H1 (cell line): ENCODE measurements around the gene SAPCD1. TPM values are rescaled to one million over a fixed set of nuclear protein-coding genes. Genes with fewer than 3 reads are reported as not detected.

Experiments used
- CTCF ChIA-PET: fragments of 300-600 bp; sonication (Branson Sonifier 250); formaldehyde crosslinking; loops from one replicate; lab custom pipeline; 2021; ENCODE audit not compliant: partially characterized antibody; lab: Charles Lee
- POLR2A ChIA-PET: fragments of 300-600 bp; sonication (Branson Sonifier 250); formaldehyde crosslinking; loops from one replicate; lab custom pipeline; 2021; ENCODE audit warnings: inconsistent platforms; ENCODE audit not compliant: partially characterized antibody; lab: Charles Lee
- DNase-seq, 2 experiments: peaks; one replicate each; pipeline versions ENCODE4 v3.0.0 to v3.0.0-alpha.2; 2010 to 2022; ENCODE audit warnings: low spot score in 2 of 2, low read depth in 1 of 2, mixed read lengths in 1 of 2
- FAIRE-seq: peaks from 2 replicates; lab custom pipeline; 2011; peaks lifted over from hg19 to GRCh38; lab: Jason Lieb, UNC
- H2AFZ ChIP-seq: 2 replicates; pipeline ENCODE4 v1.8.1; 2012; ENCODE audit warnings: low read length, inconsistent platforms
- H2AK5ac ChIP-seq: 2 replicates; pipeline ENCODE4 v1.6.1; 2013; ENCODE audit warnings: low read depth, low read length
- H2BK120ac ChIP-seq: replicated peaks from 2 replicates; pipeline ENCODE3; 2013; ENCODE audit warnings: low read depth, low read length, inconsistent platforms
- H2BK12ac ChIP-seq: 2 replicates; pipeline ENCODE4 v1.6.1; 2013; ENCODE audit warnings: low read depth, low read length
- H2BK15ac ChIP-seq: 2 replicates; pipeline ENCODE4 v1.6.1; 2013; ENCODE audit warnings: low read length
- H2BK20ac ChIP-seq: 2 replicates; pipeline ENCODE4 v1.6.1; 2013; ENCODE audit warnings: low read length
- H2BK5ac ChIP-seq: 2 replicates; pipeline ENCODE4 v1.6.1; 2013; ENCODE audit warnings: low read depth, low read length
- H3K14ac ChIP-seq: 2 replicates; pipeline ENCODE4 v1.6.1; 2013; ENCODE audit warnings: inconsistent platforms; ENCODE audit not compliant: insufficient read length
- H3K18ac ChIP-seq: 2 replicates; pipeline ENCODE4 v1.6.1; 2013; ENCODE audit warnings: low read length; ENCODE audit errors: extremely low read depth
- H3K23ac ChIP-seq: 2 replicates; pipeline ENCODE4 v1.6.1; 2013; ENCODE audit warnings: inconsistent platforms; ENCODE audit not compliant: insufficient read length
- H3K23me2 ChIP-seq: 2 replicates; pipeline ENCODE4 v1.6.1; 2013; ENCODE audit warnings: low read depth, low read length
- H3K27ac ChIP-seq: 2 replicates; pipeline ENCODE4 v1.6.1; 2011; ENCODE audit warnings: low read depth, low read length, inconsistent platforms
- H3K27me3 ChIP-seq, 4 experiments: replicated peaks in 1 of 4; 1 replicate in 1 of 4; 2 replicates in 3 of 4; pipeline versions ENCODE4 v1.6.1 to v1.8.1; 2011 to 2013; ENCODE audit warnings: low read length in 3 of 4, mild to moderate bottlenecking in 3 of 4, inconsistent platforms in 2 of 4, mixed read lengths in 2 of 4, moderate library complexity in 1 of 4; ENCODE audit not compliant: control insufficient read depth in 3 of 4, insufficient read depth in 3 of 4; ENCODE audit errors: extremely low read depth in 1 of 4
- H3K36me3 ChIP-seq, 4 experiments: 2 replicates each; pipeline versions ENCODE4 v1.6.1 to v1.8.1; 2011 to 2013; ENCODE audit warnings: mild to moderate bottlenecking in 4 of 4, low read length in 3 of 4, moderate library complexity in 2 of 4, control low read depth in 1 of 4, inconsistent platforms in 1 of 4; ENCODE audit not compliant: insufficient read depth in 4 of 4, control insufficient read depth in 2 of 4
- H3K4ac ChIP-seq: replicated peaks from 2 replicates; pipeline ENCODE3; 2013; ENCODE audit warnings: low read length, low read depth, mixed read lengths, inconsistent platforms; ENCODE audit not compliant: insufficient read length
- H3K4me1 ChIP-seq, 4 experiments: replicated peaks in 1 of 4; 1 replicate in 1 of 4; 2 replicates in 3 of 4; pipeline versions ENCODE4 v1.6.1 to v1.8.1; 2011 to 2013; ENCODE audit warnings: low read length in 3 of 4, inconsistent platforms in 2 of 4, mixed read lengths in 1 of 4; ENCODE audit not compliant: insufficient read depth in 4 of 4, control insufficient read depth in 3 of 4
- H3K4me2 ChIP-seq, 2 experiments: 2 replicates each; pipeline versions ENCODE4 v1.6.1 to v1.8.1; 2011 to 2013; ENCODE audit warnings: low read depth in 2 of 2, low read length in 2 of 2, control low read depth in 1 of 2, inconsistent platforms in 1 of 2, mild to moderate bottlenecking in 1 of 2; ENCODE audit not compliant: insufficient read depth in 1 of 2
- H3K4me3 ChIP-seq, 4 experiments: fragments of 200-600, 300-600 bp in 1 of 4; sonication (generic), shearing (Covaris generic), sonication (Bioruptor Twin) in 1 of 4; 2 replicates each; pipeline versions ENCODE4 v1.5.1 to v1.8.1; 2011 to 2016; ENCODE audit warnings: low read length in 4 of 4, low read depth in 3 of 4, control low read depth in 2 of 4, inconsistent platforms in 2 of 4, mild to moderate bottlenecking in 2 of 4, mixed read lengths in 1 of 4, moderate library complexity in 1 of 4; ENCODE audit not compliant: insufficient read depth in 2 of 4; ENCODE audit errors: extremely low read depth in 1 of 4
- H3K56ac ChIP-seq: replicated peaks from 2 replicates; pipeline ENCODE3; 2013; ENCODE audit warnings: low read depth, mild to moderate bottlenecking, mixed read lengths, low read length, inconsistent platforms; ENCODE audit not compliant: insufficient read length
- H3K79me1 ChIP-seq: 2 replicates; pipeline ENCODE4 v1.6.1; 2013; ENCODE audit warnings: low read depth, low read length, control low read depth
- H3K79me2 ChIP-seq, 2 experiments: 2 replicates each; pipeline versions ENCODE4 v1.6.1 to v1.8.1; 2012 to 2013; ENCODE audit warnings: low read length in 2 of 2, mild to moderate bottlenecking in 2 of 2, inconsistent platforms in 1 of 2; ENCODE audit not compliant: insufficient read depth in 2 of 2, control insufficient read depth in 1 of 2
- H3K9ac ChIP-seq, 4 experiments: replicated peaks in 1 of 4; 1 replicate in 1 of 4; 2 replicates in 3 of 4; pipeline versions ENCODE4 v1.6.1 to v1.8.1; 2011 to 2013; ENCODE audit warnings: low read depth in 3 of 4, low read length in 3 of 4, control low read depth in 2 of 4, mild to moderate bottlenecking in 2 of 4, moderate library complexity in 2 of 4, inconsistent platforms in 1 of 4; ENCODE audit errors: extremely low read depth in 1 of 4
- H3K9me3 ChIP-seq, 2 experiments: 2 replicates each; pipeline versions ENCODE4 v1.6.1 to v1.8.1; 2012 to 2013; ENCODE audit warnings: mild to moderate bottlenecking in 2 of 2, moderate library complexity in 2 of 2, control low read depth in 1 of 2, inconsistent platforms in 1 of 2, low read depth in 1 of 2, low read length in 1 of 2, mixed read lengths in 1 of 2; ENCODE audit not compliant: insufficient read depth in 2 of 2
- H4K20me1 ChIP-seq, 2 experiments: replicated peaks in 1 of 2; 2 replicates each; pipeline versions ENCODE3 to v1.8.1; 2011 to 2013; ENCODE audit warnings: inconsistent platforms in 2 of 2, low read length in 2 of 2, mild to moderate bottlenecking in 1 of 2; ENCODE audit not compliant: insufficient read depth in 2 of 2, control insufficient read depth in 1 of 2
- H4K5ac ChIP-seq: 2 replicates; pipeline ENCODE4 v1.6.1; 2013; ENCODE audit warnings: low read length, low read depth, mixed read lengths, inconsistent platforms; ENCODE audit not compliant: insufficient read length
- H4K8ac ChIP-seq: 2 replicates; pipeline ENCODE4 v1.8.0; 2013; ENCODE audit warnings: mild to moderate bottlenecking, moderate library complexity, low read length, inconsistent platforms; ENCODE audit not compliant: insufficient read depth; ENCODE audit errors: extremely low read depth
- H4K91ac ChIP-seq: replicated peaks from 2 replicates; pipeline ENCODE3; 2013; ENCODE audit warnings: low read length, mixed read lengths, inconsistent platforms; ENCODE audit not compliant: insufficient read length
- CHD1 ChIP-seq: IDR thresholded peaks from 2 replicates; pipeline ENCODE4 v1.6.1; 2012; ENCODE audit warnings: low read depth, low read length, improper control_type of control experiment
- CTCF ChIP-seq, 3 experiments: IDR thresholded peaks; 1 replicate in 2 of 3; 2 replicates in 1 of 3; pipeline versions ENCODE4 v1.5.1 to v1.6.1; 2011; ENCODE audit warnings: low read length in 3 of 3, mild to moderate bottlenecking in 3 of 3, inconsistent platforms in 2 of 3, low read depth in 1 of 3, moderate library complexity in 1 of 3; ENCODE audit not compliant: insufficient read depth in 1 of 3; ENCODE audit errors: control extremely low read depth in 1 of 3
- KDM1A ChIP-seq: fragments of 200-600, 300-600 bp; sonication (generic); IDR thresholded peaks from 2 replicates; pipeline ENCODE4 v1.7.1; 2016; ENCODE audit warnings: mild to moderate bottlenecking, low read length, borderline replicate concordance
- NANOG ChIP-seq: IDR thresholded peaks from 2 replicates; pipeline ENCODE4 v1.6.1; 2011; ENCODE audit warnings: low read length, low read depth, mild to moderate bottlenecking, inconsistent platforms; ENCODE audit not compliant: insufficient read depth, poor library complexity, severe bottlenecking
- RXRA ChIP-seq: IDR thresholded peaks from 2 replicates; pipeline ENCODE4 v1.6.1; 2011; ENCODE audit warnings: low read depth, mild to moderate bottlenecking, low read length, moderate library complexity; ENCODE audit not compliant: insufficient read depth
- TAF7 ChIP-seq: optimal IDR thresholded peaks from 2 replicates; pipeline ENCODE3; 2011; ENCODE audit warnings: low read depth, mild to moderate bottlenecking, inconsistent platforms, low read length, moderate library complexity, borderline replicate concordance
- ZNF274 ChIP-seq: IDR thresholded peaks from 2 replicates; pipeline ENCODE4 v1.7.0; 2012; ENCODE audit warnings: low read length, borderline replicate concordance; ENCODE audit errors: extremely low read depth
- WGBS, 2 experiments: shearing (Covaris generic) in 1 of 2; methylation state at CpG; one replicate each; pipeline versions ENCODE4 v1.1.6 to v1.1.7; 2013 to 2015; ENCODE audit warnings: low lambda C conversion rate in 2 of 2, mixed read lengths in 2 of 2, inconsistent platforms in 1 of 2, low coverage in 1 of 2, missing lambda C conversion rate in 1 of 2; ENCODE audit not compliant: insufficient replicate concordance in 2 of 2, insufficient coverage in 1 of 2, insufficient read length in 1 of 2; ENCODE audit errors: extremely low coverage in 1 of 2, missing lambda C conversion rate in 1 of 2; 5-methylcytosine and 5-hydroxymethylcytosine counted together
- polyA plus RNA-seq, 7 experiments: library from polyadenylated mRNA; depleted of rRNA in 3 of 7; stranded (reverse) in 5 of 7; unstranded in 2 of 7; fragments of >200 nt in 5 of 7; fragments of 200-250 nt in 2 of 7; gene quantifications; 1 replicate in 5 of 7; 2 replicates in 1 of 7; 4 replicates in 1 of 7; pipeline versions ENCODE4 v1.2.1 to v1.2.3, GENCODE V29; 2011 to 2013; ENCODE audit warnings: missing spikeins in 2 of 7, mixed read lengths in 2 of 7
- total RNA-seq: library from RNA; stranded (reverse); fragmentation: NEBNext Ultra II Directional; extraction: Animal tissue kit (Norgen Biotek cat#: 25700); gene quantifications from 2 replicates; pipeline ENCODE4 v1.2.1, GENCODE V29; 2021
- TF ChIP-seq, protein P1 (sequence below): IDR thresholded peaks from 2 replicates; pipeline ENCODE4 v1.6.1; 2012; ENCODE audit warnings: low read length, inconsistent platforms

SAPCD1 gene
- total and polyA plus RNA-seq, 2 of the 8 experiments (the other 6 are each of a cell fraction or from before 2014, with no cell fraction given): 3.1 to 5.9 TPM

DNA sequence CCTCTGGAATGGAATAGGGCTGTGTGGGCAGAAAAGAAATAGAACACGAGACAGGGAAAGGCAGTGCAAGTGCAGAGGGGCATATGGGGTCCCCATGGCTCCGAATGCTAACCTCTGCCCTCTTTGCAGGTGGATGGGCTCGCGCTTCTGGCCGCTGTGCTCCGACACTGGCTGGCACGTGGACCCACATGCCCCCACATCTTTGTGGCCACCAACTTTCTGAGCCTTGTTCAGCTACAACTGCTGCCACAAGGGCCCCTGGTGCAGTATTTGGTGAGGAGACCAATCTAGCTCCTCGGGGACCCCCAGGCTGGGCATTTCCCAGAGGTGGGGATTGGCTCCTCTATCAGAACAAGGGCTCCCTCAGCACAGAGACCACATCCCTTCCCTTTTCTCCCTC is 1.1 kb upstream of the SAPCD1 start:
- Histone ChIP-seq H3K27me3 (no peaks in the 10 kb centered on the region), H3K9ac (no peak overlapping the region), H3K27ac (no peak overlapping the region), H4K91ac (no peak overlapping the region), H2AK5ac (no peak overlapping the region), H3K79me1 (no peaks in the 10 kb centered on the region), H3K9me3 (no peaks in the 10 kb centered on the region), H2AFZ (no peak overlapping the region), H2BK12ac (no peak overlapping the region), H3K14ac (no peak overlapping the region), H2BK120ac (no peak overlapping the region), H4K20me1 (no peaks in the 10 kb centered on the region), H2BK20ac (no peak overlapping the region), H2BK15ac (no peak overlapping the region), H4K5ac (no peak overlapping the region), H2BK5ac (no peak overlapping the region), H3K36me3 (peaks cover 0 to 16% (median 1%) of the 10 kb centered on the region in 4 experiments; a peak in 3 of 8 replicates), H3K56ac (no peak overlapping the region), H3K23me2 (no peaks in the 10 kb centered on the region; the same call in 1 of the 2 replicates), H3K23ac (no peak overlapping the region), H3K4me2 (no peak overlapping the region), H3K4me3 (no peak overlapping the region), H3K4ac (no peak overlapping the region), H3K4me1 (peaks cover 0 to 6% (median under 1%) of the 10 kb centered on the region in 4 experiments; a peak in 3 of 7 replicates), H3K18ac (no peak overlapping the region), H3K79me2 (no peaks in the 10 kb centered on the region), H4K8ac (no peak overlapping the region)
- DNase-seq (no peak), FAIRE-seq (no peak)
- ChIA-PET POLR2A (interaction anchor here (0.9 to 6.3 kb wide), 7 partner anchors 9 to 81 kb away, joined by 3 to 38 read pairs (median 6); partner anchors contain the start of genes LY6G5C and MSH5), CTCF (interaction anchor here (1.0 kb wide), 1 partner anchor 38 kb away, joined by 3 read pairs; the partner anchor contains the start of gene MPIG6B)
- 91% methylated on average over 8 of the region's 8 CpGs; no CpG with 5 or more reads in 1 of the 2 experiments for WGBS, 2 experiments
- TF ChIP-seq CTCF (IDR thresholded peaks at IDR 0.05; ENCODE audit: control extremely low read depth in 1 of 3, insufficient read depth in 1 of 3, low read depth in 1 of 3, low read length in 3 of 3) (no peak), NANOG (no peak), ZNF274 (no peak), TAF7 (no peak), RXRA (no peak), KDM1A (no peak), CHD1 (no peak)
- TF ChIP-seq, protein P1, sequence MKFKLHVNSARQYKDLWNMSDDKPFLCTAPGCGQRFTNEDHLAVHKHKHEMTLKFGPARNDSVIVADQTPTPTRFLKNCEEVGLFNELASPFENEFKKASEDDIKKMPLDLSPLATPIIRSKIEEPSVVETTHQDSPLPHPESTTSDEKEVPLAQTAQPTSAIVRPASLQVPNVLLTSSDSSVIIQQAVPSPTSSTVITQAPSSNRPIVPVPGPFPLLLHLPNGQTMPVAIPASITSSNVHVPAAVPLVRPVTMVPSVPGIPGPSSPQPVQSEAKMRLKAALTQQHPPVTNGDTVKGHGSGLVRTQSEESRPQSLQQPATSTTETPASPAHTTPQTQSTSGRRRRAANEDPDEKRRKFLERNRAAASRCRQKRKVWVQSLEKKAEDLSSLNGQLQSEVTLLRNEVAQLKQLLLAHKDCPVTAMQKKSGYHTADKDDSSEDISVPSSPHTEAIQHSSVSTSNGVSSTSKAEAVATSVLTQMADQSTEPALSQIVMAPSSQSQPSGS: no peak
